Stimulated activated CD4-positive, alpha-beta T cell treated with anti-CD3 and anti-CD28 coated beads, Interleukin-1b, Interleukin-23, amount 100 ng/mL, for 1 hour (primary cell): ENCODE data around the gene PKN2.
"Not testable (repeated sequence)": the region's sequence is repeated elsewhere in the genome, so short reads cannot be mapped to it uniquely, and the experiment has no call there.

Source experiments
- DNase-seq, 2 donors: peaks; one replicate each; pipeline ENCODE4 v3.0.0-alpha.2; 2020; ENCODE audit warnings: low read depth in 2 of 2

PKN2 gene

GRCh38 chr1:88680471-88680870 lies 3.6 kb upstream of the PKN2 start:
- DNase-seq: no peak

- no peak for DNase-seq
Observed at GRCh38 chr1:88680911-88681622, 3.0 kb upstream of the PKN2 start.

- DNase-seq: peak; percentile 0 to 33
Observed at GRCh38 chr1:88684482-88685258, 597 bp downstream of the PKN2 start.

GRCh38 chr1:88685259-88685620 lies 1.2 kb downstream of the PKN2 start:
- DNase-seq: no peak

GRCh38 chr1:88691540-88691939 lies 7.5 kb downstream of the PKN2 start:
- no peak for DNase-seq

GRCh38 chr1:88695781-88696180 lies 11.7 kb downstream of the PKN2 start:
- DNase-seq: no peak

GRCh38 chr1:88697503-88697902 lies 13.4 kb downstream of the PKN2 start:
- DNase-seq: no peak

- DNase-seq: no peak
Observed at GRCh38 chr1:88698140-88698539, 14.1 kb downstream of the PKN2 start.

GRCh38 chr1:88698764-88699163 lies 14.7 kb downstream of the PKN2 start:
- DNase-seq: no peak

GRCh38 chr1:88700425-88701013 lies 16.4 kb downstream of the PKN2 start:
- no peak for DNase-seq

- DNase-seq: no peak
Observed at GRCh38 chr1:88701275-88701674, 17.2 kb downstream of the PKN2 start.

- not testable (repeated sequence) for DNase-seq
Observed at GRCh38 chr1:88701793-88702192, 17.7 kb downstream of the PKN2 start.

GRCh38 chr1:88708011-88708410 lies 23.9 kb downstream of the PKN2 start:
- DNase-seq: no peak

GRCh38 chr1:88712907-88713306 lies 28.8 kb downstream of the PKN2 start:
- not testable (repeated sequence) for DNase-seq

GRCh38 chr1:88716571-88716970 lies 32.5 kb downstream of the PKN2 start:
- DNase-seq: not testable (repeated sequence)

- no peak for DNase-seq
Observed at GRCh38 chr1:88722492-88722891, 38.4 kb downstream of the PKN2 start.

- DNase-seq: no peak
Observed at GRCh38 chr1:88726697-88727096, 42.6 kb downstream of the PKN2 start.

GRCh38 chr1:88727205-88727604 lies 43.1 kb downstream of the PKN2 start:
- DNase-seq: no peak

GRCh38 chr1:88729297-88729696 lies 45.2 kb downstream of the PKN2 start:
- no peak for DNase-seq

GRCh38 chr1:88730132-88730675 lies 46.1 kb downstream of the PKN2 start:
- DNase-seq: no peak

GRCh38 chr1:88730995-88731394 lies 46.9 kb downstream of the PKN2 start:
- no peak for DNase-seq

- no peak for DNase-seq
Observed at GRCh38 chr1:88731475-88732269, 47.6 kb downstream of the PKN2 start.
